Measurements from ENCODE around the gene NOP56. TPM values are rescaled to one million over a fixed set of nuclear protein-coding genes. Genes with fewer than 3 reads are reported as not detected.

The NOP56 gene
- total and polyA plus RNA-seq, 2 of the 8 experiments (the other 6 are each of a cell fraction or from before 2014, with no cell fraction given): 391 to 677 TPM

- TF ChIP-seq RXRA (IDR thresholded peaks at IDR 0.05; ENCODE audit: insufficient read depth, low read depth, low read length) (no peak), PHF8 (conservative IDR thresholded peaks at IDR 0.05; ENCODE audit: low read depth, low read length) (no peak), MAFK (IDR thresholded peaks at IDR 0.05; ENCODE audit: low read depth, low read length) (no peak), POLR2A (IDR thresholded peaks at IDR 0.05; ENCODE audit: control extremely low read depth in 1 of 2, low read depth in 2 of 2, low read length in 2 of 2) (no peak)
Measured at GRCh38 chr20:2691127-2691526, 38.7 kb downstream of the NOP56 start (continued).
